Neural crest cell (in vitro differentiated cells): Measurements from ENCODE around the gene CACNA1A. TPM values are rescaled to one million over a fixed set of nuclear protein-coding genes. Genes with fewer than 3 reads are reported as not detected.
"Not testable (repeated sequence)": the region's sequence is repeated elsewhere in the genome, so short reads cannot be mapped to it uniquely, and the experiment has no call there.

Experiments used
- DNase-seq: peaks from one replicate; pipeline ENCODE4 v3.0.0; 2021; ENCODE audit warnings: low read depth, mixed read lengths, low spot score
- H3K27ac Mint-ChIP-seq: one replicate; pipeline ENCODE4 v1.8.0; 2021; ENCODE audit warnings: mild to moderate bottlenecking, mixed read lengths; ENCODE audit not compliant: unreplicated experiment
- H3K27me3 Mint-ChIP-seq: 2 replicates; pipeline ENCODE4 v1.8.0; 2021; ENCODE audit warnings: low read depth, mild to moderate bottlenecking, mixed read lengths
- H3K36me3 Mint-ChIP-seq: 2 replicates; pipeline ENCODE4 v1.8.0; 2021; ENCODE audit warnings: low read depth, mild to moderate bottlenecking, mixed read lengths
- H3K4me1 Mint-ChIP-seq: 2 replicates; pipeline ENCODE4 v1.8.0; 2021; ENCODE audit warnings: mixed read lengths
- H3K4me3 Mint-ChIP-seq: one replicate; pipeline ENCODE4 v1.8.0; 2021; ENCODE audit warnings: mild to moderate bottlenecking, mixed read lengths
- H3K9me3 Mint-ChIP-seq: 2 replicates; pipeline ENCODE4 v1.8.0; 2021; ENCODE audit warnings: mixed read lengths
- total RNA-seq: library from RNA; stranded (reverse); gene quantifications from 2 replicates; pipeline ENCODE4 v1.2.1, GENCODE V29; 2021
- TF ChIP-seq, protein P1 (sequence below): fragments of 200-600 bp; sonication (generic); conservative IDR thresholded peaks from 2 replicates; pipeline ENCODE4 v1.5.0; 2021; ENCODE audit warnings: antibody characterized with exemption, mild to moderate bottlenecking

Gene CACNA1A
- total RNA-seq, 1 donor from 2014 or later, result 2.8 TPM

DNA sequence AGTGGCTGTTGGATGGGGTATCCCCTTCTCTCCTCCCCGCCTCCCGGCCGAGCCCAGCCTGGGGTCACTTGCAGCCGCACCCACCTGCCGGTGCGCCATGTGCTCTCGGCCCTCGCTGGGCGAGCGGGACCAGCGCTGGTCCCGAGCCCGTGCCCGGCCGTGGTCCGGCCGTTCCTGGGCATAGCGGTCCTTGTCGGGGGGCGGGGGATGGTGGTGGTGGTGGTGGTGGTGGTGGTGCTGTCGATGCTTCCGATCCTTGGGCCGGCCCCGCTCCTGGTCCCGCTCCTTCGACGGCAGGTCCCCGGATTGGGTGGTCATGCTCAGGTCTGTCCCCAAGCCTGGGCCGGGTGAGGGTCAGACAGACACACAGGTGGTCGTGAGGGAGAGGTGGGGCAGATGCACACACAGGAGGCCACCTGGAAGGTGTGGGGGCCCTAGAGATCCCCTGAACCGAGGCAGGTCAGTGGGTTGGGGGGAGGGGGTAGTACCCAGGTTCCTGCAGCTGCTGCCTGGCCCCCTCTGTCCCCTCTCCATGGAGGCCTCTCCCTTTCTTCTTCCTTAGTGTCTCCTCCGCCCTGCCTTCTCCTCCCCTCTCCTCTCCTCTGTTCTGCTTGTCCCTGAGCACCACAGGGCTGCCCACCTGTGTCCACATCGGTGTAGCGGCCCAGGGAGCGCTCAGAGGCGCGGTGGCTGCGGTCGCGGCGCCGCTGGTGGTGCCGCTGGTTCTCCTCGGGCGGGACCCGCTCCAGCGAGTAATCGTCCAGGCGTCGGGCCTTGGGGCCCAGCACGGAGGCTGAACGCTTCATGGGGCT lies 297.4 kb downstream of the CACNA1A start:
- no peaks in the 10 kb centered on the region for H3K9me3 Mint-ChIP-seq
- no peak for DNase-seq
- H3K27ac Mint-ChIP-seq, result no peak overlapping the region
- no peaks in the 10 kb centered on the region for H3K27me3 Mint-ChIP-seq
- no peaks in the 10 kb centered on the region for H3K36me3 Mint-ChIP-seq
- H3K4me3 Mint-ChIP-seq, result no peak overlapping the region
- H3K4me1 Mint-ChIP-seq, result peaks cover 18% of the 10 kb centered on the region
- TF ChIP-seq, protein P1, sequence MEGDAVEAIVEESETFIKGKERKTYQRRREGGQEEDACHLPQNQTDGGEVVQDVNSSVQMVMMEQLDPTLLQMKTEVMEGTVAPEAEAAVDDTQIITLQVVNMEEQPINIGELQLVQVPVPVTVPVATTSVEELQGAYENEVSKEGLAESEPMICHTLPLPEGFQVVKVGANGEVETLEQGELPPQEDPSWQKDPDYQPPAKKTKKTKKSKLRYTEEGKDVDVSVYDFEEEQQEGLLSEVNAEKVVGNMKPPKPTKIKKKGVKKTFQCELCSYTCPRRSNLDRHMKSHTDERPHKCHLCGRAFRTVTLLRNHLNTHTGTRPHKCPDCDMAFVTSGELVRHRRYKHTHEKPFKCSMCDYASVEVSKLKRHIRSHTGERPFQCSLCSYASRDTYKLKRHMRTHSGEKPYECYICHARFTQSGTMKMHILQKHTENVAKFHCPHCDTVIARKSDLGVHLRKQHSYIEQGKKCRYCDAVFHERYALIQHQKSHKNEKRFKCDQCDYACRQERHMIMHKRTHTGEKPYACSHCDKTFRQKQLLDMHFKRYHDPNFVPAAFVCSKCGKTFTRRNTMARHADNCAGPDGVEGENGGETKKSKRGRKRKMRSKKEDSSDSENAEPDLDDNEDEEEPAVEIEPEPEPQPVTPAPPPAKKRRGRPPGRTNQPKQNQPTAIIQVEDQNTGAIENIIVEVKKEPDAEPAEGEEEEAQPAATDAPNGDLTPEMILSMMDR, result no peak

DNA sequence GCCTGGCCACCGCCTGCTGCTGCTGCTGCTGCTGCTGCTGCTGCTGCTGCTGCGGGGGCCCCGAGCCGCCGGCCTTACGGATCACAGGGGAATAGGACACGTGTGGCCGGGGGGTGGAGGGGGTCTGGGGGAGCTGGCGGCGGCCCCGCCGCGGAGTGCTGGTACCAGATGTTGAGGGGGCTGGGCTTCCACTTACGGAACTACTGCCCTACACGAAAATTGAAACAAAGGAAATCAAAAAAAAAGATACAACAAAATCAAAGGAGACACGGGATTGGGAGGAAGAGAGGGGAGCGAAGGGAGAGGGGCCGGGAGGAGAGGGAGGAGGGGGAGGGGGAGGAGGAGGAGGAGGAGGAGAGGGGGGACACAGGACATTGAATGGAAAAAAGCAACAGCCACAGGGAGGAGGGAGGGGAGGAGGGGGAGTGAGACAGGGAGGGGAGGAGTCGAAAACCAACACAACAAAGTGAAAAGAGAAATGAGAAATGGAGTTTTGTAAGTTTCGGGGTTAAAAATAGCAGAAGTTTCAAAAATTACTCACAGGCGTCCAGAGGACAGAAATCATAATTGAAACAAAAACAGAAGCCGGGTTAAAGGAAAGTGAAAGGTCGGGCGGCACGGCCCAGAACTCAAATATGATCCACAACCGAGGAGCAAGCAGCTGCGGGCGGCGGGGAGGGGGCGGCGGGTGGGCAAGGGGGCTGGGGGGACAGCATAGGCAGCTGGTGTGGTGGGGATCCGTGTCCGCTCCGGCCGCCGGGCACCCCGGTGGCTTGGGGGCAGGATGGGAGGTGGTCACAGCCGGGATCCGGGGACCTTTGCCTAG lies 298.2 kb downstream of the CACNA1A start:
- TF ChIP-seq, protein P1, result no peak
- peak overlapping the region; percentile 81 for H3K27ac Mint-ChIP-seq
- H3K9me3 Mint-ChIP-seq, result no peaks in the 10 kb centered on the region
- H3K4me3 Mint-ChIP-seq, result peak overlapping the region; percentile 5
- peaks cover 18% of the 10 kb centered on the region for H3K4me1 Mint-ChIP-seq
- H3K36me3 Mint-ChIP-seq, result no peaks in the 10 kb centered on the region
- H3K27me3 Mint-ChIP-seq, result no peaks in the 10 kb centered on the region
- peak; percentile 53 for DNase-seq

DNA sequence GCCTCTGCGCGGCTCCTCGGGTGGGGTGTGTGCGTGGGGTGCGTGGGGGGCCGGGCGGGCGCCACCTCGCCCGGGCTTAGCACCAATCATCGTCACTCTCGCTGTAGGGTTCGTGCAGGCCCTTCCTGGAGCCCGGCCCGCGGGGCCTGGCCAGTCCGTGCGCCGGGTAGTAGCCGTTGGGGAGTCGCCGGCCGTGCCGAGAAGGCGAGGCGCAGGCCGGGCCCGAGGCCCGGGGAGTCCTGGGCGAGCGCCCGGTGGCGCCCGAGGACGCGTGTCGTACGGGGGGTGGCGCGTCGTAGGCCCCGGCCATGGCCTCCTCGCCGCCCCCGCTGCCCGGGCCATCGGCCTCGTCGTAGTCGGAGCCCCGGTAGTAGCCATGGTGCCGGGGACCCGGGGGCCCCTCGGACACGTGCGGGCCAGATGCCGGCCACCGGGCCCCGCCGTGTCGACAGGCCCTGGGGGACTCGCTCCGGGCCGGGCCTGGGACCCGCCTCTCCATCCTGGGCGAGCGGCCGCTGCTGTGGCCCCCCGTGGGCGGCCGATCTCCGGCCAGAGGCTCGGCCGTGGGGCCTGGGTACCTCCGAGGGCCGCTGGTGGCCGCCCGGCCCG lies 298.9 kb downstream of the CACNA1A start:
- TF ChIP-seq, protein P1, result no peak
- Mint-ChIP-seq H3K4me1 (peaks cover 14% of the 10 kb centered on the region), H3K4me3 (no peak overlapping the region), H3K9me3 (no peaks in the 10 kb centered on the region), H3K27ac (no peak overlapping the region), H3K36me3 (no peaks in the 10 kb centered on the region), H3K27me3 (no peaks in the 10 kb centered on the region)
- no peak for DNase-seq

DNA sequence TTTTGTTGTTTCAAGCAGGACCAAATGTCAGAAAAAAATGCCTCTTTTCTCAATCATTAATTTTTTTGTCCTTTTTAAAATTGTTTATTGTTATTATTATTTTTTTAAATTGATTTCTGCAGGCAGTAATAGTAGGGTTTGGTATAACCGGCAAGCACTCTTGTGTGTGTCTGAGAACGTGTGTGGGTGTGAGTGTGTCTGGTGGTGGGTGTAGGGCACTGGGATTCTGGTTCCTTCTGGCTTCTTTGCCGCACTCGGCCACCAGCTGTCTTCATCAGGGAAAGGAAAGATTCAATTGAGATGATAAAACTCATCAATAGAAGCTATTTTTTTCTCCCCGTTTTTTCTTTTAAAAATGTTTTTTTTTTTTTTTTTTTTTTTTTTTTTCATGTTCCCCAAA lies 299.7 kb downstream of the CACNA1A start:
- H3K36me3 Mint-ChIP-seq, result no peaks in the 10 kb centered on the region

DNA sequence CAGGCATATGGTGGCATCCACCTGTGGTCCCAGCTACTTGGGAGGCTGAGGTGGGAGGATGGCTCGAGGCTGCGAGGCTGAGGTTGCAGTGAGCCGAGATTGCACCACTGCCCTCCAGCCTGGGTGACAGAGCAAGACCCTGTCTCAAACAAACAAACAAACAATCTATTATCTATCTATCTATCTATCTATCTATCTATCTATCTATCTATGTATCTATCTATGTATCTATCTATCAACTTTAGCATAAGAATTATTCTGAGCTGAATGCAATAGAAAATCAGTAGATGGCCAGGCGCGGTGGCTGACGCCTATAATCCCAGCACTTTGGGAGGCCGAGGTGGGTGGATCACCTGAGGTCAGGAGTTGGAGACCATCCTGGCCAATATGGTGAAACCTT lies 304.2 kb downstream of the CACNA1A start:
- H3K4me1 Mint-ChIP-seq, H3K9me3 Mint-ChIP-seq, DNase-seq, H3K27me3 Mint-ChIP-seq, H3K4me3 Mint-ChIP-seq, H3K27ac Mint-ChIP-seq, H3K36me3 Mint-ChIP-seq: not testable (repeated sequence)

More for the DNA sequence above, 299.7 kb downstream of the CACNA1A start:
- TF ChIP-seq, protein P1, result no peak
- Mint-ChIP-seq H3K9me3 (no peaks in the 10 kb centered on the region), H3K4me3 (no peak overlapping the region), H3K27ac (no peak overlapping the region), H3K27me3 (no peaks in the 10 kb centered on the region), H3K4me1 (peaks cover 14% of the 10 kb centered on the region)
- no peak for DNase-seq
